Fibroblast of villous mesenchyme (primary cell): ENCODE measurements around the gene FGL2. TPM values are rescaled to one million over a fixed set of nuclear protein-coding genes. Genes with fewer than 3 reads are reported as not detected.

ENCODE experiments used
- DNase-seq: peaks from one replicate; pipeline ENCODE4 v3.0.0-alpha.2; 2010; ENCODE audit warnings: low read depth
- H3K4me3 ChIP-seq: 2 replicates; pipeline ENCODE4 v1.5.1; 2011; ENCODE audit warnings: low read depth, mild to moderate bottlenecking, low read length
- total RNA-seq: library from RNA; depleted of rRNA; stranded (reverse); fragments of >200 nt; gene quantifications from 2 replicates; pipeline ENCODE4 v1.2.3, GENCODE V29; 2012
- TF ChIP-seq, protein P1 (sequence below): IDR thresholded peaks from 2 replicates; pipeline ENCODE4 v1.5.1; 2012; ENCODE audit warnings: low read depth, mild to moderate bottlenecking, low read length; ENCODE audit not compliant: insufficient read depth

FGL2 gene, protein sequence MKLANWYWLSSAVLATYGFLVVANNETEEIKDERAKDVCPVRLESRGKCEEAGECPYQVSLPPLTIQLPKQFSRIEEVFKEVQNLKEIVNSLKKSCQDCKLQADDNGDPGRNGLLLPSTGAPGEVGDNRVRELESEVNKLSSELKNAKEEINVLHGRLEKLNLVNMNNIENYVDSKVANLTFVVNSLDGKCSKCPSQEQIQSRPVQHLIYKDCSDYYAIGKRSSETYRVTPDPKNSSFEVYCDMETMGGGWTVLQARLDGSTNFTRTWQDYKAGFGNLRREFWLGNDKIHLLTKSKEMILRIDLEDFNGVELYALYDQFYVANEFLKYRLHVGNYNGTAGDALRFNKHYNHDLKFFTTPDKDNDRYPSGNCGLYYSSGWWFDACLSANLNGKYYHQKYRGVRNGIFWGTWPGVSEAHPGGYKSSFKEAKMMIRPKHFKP
- total RNA-seq, result 0.86 and 0.97 TPM in 2 replicates

DNA sequence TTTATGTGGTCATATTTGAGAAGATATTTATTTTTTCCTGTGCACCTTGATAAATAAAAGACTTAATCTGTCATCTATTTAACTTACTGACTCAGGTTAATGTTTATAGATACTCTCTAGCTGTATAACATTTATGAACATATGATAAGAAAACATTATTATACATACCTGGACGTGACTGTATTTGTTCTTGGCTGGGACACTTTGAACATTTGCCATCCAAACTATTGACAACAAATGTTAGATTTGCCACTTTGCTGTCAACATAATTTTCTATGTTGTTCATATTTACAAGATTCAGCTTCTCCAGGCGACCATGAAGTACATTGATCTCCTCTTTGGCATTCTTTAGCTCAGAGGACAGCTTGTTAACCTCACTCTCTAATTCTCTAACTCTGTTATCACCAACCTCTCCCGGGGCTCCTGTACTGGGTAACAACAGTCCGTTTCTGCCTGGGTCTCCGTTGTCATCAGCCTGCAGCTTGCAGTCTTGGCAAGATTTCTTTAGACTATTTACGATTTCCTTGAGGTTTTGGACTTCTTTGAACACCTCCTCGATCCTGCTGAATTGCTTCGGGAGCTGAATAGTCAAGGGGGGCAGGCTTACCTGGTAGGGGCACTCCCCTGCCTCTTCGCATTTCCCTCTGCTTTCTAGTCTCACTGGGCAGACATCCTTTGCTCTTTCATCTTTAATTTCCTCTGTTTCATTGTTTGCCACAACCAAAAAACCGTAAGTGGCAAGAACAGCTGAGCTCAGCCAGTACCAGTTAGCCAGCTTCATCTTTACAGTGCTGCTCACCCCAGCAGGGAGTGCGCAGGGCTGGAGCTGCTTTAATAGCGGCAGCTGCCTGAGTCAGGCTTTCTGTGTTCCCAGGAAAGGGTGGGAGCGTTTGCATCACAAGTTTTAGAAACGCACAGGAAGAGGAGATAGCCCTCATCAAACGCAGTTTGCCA is at the start of gene FGL2:
FGL2 (minus strand) TSS at position 807 of the 954 bp plus-strand sequence; CDS start at position 781, 26 bp downstream.
- peak within 1 kb of the TSS; percentile 23 for H3K4me3 ChIP-seq
- TF ChIP-seq, protein P1, sequence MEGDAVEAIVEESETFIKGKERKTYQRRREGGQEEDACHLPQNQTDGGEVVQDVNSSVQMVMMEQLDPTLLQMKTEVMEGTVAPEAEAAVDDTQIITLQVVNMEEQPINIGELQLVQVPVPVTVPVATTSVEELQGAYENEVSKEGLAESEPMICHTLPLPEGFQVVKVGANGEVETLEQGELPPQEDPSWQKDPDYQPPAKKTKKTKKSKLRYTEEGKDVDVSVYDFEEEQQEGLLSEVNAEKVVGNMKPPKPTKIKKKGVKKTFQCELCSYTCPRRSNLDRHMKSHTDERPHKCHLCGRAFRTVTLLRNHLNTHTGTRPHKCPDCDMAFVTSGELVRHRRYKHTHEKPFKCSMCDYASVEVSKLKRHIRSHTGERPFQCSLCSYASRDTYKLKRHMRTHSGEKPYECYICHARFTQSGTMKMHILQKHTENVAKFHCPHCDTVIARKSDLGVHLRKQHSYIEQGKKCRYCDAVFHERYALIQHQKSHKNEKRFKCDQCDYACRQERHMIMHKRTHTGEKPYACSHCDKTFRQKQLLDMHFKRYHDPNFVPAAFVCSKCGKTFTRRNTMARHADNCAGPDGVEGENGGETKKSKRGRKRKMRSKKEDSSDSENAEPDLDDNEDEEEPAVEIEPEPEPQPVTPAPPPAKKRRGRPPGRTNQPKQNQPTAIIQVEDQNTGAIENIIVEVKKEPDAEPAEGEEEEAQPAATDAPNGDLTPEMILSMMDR, result no peak
- peak; percentile 37 for DNase-seq

DNA sequence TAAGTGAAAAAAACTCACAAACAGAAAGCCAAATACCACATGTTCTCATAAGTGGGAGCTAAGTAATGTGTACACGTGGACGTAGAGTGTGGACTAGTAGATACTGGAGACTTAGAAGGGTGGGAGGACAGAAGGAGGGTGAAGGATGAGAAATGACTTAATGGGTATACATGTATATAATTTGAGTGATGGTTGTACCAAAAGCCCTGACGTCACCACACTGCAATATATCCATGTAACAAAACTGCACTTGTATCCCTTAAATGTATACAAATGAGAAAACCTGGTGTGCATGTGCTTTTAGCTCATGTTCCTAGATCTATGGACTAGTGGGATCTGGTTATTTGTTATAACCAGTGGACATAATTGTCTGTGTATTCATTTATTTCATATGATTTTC is 48.5 kb upstream of the FGL2 start:
- TF ChIP-seq, protein P1, result no peak
- H3K4me3 ChIP-seq, result no peak overlapping the region
- DNase-seq, result no peak

DNA sequence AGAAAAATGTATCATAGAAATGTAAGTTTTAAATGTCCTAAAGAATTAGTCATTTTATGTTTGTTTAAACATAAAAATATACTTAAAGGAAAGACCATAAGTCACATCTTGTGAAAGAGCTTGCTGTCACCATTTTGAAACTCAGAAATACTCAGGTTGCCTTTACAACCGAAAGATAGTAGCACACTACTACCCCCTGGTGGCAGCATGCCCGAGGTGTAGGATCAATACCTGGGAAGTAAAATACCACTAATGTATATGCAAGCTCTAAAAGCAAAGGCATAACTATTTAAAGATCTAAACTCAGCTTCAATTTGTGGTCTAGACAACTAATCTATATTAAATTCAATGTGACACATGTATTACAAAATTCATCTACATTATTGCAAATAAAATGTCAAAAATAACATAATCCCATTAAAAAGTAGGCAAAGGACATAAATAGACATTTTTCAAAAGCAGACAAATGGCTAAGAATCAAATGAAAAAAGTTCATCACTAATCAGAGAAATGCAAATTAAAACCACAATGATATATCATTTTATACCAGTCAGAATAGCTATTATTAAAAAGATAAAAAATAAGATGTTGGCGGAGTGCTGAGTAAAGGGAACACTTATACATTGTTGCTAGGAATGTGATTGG is 47.7 kb upstream of the FGL2 start:
- TF ChIP-seq, protein P1, result peak; percentile 83
- peak; percentile 72 for DNase-seq

DNA sequence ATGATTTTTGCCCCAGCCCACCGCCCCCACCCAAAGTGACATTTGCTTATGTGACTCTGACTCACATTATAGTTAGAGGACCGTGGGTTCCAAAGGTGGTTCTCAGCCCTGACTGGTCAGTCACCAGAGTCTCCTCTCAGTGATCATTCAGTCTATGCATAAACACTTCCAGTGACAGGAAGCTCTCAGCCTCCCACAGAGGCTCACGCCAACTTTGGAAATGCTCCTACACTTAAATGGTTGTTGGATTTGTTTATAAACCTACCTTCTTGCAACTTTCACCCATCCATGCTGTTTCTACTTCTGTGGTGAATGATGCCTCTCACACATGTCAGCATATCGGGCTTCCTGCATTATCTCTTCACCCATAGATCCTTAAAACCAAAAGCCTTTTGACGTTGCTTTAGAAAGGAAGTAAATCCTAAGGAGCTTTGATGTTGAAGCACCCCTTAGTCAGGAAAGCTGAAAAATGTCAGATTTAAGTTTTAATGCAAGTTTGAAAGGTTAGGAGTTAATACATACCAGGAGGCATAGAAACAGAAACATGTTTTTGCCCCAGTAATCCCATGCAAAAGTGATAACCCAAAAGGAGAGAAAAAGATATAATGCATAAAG is 46.5 kb upstream of the FGL2 start:
- no peak overlapping the region for H3K4me3 ChIP-seq
- DNase-seq, result no peak
- TF ChIP-seq, protein P1, result no peak

More for the DNA sequence above, 47.7 kb upstream of the FGL2 start:
- no peak overlapping the region for H3K4me3 ChIP-seq

DNA sequence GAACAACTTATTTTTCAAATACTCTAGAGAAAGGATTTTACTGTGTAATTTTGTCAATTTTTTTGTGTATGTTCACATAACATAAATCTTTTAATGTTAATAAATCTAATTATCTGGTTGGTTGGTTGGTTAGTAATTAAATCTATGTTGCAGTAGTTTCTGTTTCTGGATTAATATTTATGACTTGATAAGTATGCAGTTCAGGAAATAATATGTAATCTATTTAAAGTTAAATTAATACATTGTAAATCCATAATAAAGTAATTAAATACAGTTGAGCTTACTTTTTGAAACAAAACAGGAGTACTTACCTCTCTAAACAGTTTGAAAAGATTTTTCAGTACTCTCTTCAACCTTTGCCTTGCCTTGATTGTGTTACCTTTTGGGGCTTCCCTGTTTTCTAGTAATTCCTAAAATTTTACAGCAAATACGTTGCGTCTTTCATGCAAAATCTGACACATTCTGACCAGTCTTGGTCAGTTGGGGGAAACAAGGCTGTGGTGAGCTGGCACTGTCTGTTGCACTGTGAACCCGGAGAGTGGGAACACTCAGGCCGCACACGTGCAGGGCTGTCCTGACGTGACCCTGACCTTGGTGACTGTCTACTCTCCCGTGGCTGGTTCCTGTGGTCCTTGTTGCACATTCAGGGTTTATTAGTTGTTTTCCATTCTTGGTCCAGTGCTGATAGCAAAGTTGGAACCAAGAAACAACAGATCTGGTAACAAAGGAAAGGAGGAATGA is 45.6 kb upstream of the FGL2 start:
- DNase-seq, result no peak

More for the DNA sequence above, 45.6 kb upstream of the FGL2 start:
- no peak overlapping the region for H3K4me3 ChIP-seq
- TF ChIP-seq, protein P1, result no peak
